GM18498 (cell line): Measurements from ENCODE around the gene CPTP.
A peak's percentile ranks its signal among the peaks of the same experiment; 100 is the strongest.

Experiments used
- ATAC-seq: cut with Tn5 transposase; IDR thresholded peaks from one replicate; pipeline ENCODE4 v1.9.1; 2021; ENCODE audit warnings: mild to moderate bottlenecking, moderate library complexity; ENCODE audit not compliant: unreplicated experiment

Gene CPTP

DNA sequence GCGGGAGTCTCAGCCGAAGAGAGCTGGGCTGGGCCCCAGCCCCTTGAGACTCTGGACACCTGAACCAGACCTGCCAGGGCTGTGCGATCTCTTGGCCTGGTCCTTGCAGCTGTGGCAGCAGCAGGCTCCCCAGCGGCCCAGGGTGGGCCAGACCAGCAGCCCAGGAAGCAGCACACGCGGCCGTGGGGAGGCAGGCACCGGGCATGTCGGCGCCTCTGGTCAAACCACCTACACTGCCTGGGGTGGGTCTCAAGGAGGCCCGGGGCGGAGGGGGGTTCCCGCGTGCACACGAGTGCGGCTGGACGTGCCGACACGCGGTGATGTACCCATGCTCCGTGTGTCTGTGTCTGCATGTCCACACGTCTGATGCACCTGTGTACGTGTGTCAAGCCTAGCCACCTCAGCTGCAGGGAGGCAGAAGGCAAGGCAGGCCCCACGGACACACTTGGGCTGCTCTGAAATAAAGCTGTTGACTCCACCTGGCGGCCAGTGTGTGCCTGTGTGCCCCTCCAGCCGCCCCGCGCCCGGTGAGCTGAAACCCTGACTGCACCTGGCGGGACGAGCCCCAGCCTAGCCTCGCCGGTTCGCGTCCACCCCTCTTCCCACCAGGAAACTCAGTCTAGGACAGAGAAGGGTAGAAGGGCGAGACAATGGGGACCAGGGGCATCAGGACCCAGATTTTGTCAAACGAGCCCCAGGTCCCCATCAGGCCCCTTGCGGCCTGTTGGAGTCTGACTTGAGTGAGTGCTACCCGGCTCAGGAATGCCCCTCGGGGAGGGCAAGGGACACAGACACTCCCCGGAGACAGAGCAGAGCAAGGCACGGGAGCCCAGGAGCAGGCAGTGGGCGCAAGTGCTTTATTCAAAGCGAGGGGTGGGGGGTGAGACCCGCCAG, 32.8 kb upstream of the CPTP start:
- peak; percentile 62 for ATAC-seq

DNA sequence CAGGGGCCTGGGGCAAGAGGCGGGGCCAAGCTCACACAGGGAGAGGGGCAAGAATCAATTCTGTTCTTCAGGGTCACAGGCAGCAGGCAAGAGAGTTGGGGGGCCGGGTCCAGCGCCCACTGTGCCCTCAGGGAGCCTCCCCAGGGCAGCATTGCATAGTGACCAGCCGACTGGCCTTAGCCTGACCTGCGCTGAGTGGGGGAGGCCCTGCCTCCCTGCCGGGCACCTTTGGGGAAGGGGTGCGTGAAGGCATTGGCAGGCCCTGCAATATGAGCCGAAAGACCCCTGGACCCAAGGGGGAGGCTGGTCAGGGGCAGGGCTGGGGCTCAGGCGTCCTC, 32.2 kb upstream of the CPTP start:
- no peak for ATAC-seq

GRCh38 chr1:1292851-1293250, 31.8 kb upstream of the CPTP start:
- ATAC-seq = no peak

DNA sequence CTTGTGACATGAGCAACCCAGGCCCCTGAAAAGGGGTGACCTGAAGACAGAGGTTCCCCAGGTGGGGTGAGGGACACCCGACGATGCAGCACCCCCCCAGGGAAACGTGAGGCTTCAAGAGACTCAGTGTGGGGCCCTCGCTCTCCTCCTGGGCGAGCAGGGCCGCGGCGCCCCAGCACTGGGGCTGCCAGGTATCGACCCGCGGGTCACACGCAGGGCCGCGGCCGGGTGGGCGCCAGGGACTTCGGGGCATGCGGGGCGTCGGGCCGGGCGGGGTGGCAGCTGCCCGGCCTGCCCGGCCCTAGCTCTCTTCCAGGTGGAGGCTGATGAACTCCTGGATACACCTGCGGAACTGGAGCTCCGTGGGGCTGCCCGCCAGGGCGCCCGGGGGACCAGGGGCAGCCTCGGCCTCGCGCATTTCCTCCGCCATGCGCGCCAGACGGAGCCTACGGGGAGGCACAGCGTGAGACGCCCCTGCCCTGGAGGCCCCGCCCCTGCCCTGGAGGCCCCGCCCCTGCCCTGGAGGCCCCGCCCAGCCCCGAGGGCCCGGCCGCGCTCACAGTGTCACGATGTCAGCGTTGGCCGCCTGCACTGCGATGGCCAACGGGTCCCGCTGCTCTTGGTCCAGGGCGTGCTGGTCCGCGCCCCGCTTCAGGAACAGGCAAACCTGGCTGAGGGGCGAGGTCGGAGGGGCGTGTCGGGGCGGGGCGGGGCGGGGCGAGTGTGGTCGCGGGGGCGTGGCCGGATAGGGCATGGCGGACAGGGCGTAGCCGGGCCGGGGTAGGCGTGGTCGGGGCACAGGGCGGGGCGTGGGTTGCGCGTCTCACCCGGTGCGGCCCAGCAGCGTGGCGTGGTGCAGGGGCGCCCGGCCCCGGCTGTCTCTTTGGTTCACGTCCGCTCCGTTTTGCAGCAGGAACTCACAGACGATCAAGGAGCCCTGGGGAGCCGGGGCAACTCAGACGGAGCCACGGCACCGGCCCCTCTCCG, 31.0 kb upstream of the CPTP start:
- no peak for ATAC-seq

DNA sequence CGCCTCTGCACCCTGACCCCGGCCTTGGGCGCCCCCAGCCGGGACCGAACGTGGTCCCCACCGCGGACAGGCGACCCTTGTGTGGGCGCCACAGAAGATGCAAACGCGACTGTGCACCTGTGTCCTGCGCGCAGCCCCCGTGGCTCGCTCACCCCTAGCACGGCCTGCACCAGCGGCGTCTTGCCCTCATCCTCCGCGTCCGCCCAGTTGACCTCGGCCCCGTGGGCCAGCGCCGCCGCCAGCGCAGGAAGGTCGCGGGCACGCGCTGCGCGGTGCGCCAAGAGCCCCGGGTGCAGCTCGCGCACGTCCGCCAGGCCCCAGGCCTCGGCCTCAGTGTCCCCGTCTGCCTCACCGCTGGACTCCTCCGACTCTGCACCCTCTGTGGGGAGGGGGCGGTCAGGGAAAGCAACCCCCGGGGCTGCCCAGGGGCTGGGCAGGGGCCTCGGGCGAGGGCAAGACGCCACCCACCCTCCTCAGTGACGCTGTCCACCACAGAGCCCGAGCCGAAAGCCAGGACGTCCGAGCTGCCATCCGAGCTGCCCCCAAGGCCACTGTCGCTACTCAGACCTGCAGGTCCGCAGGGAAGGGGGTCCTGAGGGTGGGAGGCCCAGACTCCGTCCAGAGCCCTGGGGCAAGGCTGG, 30.2 kb upstream of the CPTP start:
- no peak for ATAC-seq

GRCh38 chr1:1295154-1295923, 29.3 kb upstream of the CPTP start:
- ATAC-seq = no peak

DNA sequence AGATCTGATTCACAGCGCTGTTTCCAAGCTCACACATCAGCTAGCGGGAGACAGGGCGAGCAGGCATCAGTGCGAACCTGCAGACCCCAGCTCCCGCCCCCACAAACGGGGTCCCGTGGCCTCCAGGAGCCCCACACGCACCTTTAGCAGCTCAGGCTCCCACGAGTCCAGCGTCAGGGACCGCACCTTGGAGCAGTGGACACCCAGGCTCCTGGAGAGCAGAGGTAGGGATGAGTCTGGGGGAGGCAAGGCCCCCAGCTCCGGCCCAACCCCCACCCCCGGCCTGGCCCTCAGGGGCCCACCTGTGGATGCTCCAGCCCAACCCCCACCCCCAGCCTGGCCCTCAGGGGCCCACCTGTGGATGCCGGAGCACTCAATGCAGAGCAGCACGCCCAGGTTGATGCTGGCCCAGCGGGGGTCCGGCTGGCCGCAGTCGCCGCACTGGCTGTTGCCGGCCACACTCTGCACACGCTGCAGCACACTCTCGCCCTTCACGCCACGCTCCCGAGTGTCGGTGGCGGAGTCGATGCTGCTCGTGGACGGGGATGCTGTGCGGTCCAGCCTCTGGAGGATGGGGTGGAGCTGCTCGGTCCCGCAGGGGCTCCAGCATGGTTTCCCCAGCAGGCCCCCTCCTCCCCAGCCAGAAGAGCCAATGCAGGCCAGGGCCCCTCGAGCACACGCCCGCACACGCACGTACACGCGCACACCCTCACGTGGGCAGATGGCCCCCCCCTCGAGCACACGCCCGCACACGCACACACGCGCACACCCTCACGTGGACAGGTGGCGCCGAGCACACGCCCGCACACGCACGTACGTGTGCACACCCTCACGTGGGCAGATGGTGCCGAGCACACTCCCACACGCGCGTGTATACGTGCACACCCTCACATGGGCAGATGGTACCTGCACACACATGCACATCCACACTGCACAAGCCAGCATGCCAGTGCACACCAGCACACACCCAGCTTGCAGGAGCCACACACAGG, 28.2 kb upstream of the CPTP start:
- no peak for ATAC-seq

GRCh38 chr1:1297802-1298424, 26.7 kb upstream of the CPTP start:
- ATAC-seq = no peak

- no peak for ATAC-seq
These were observed 25.5 kb upstream of the CPTP start for GRCh38 chr1:1298861-1299685.

GRCh38 chr1:1299686-1300351, 24.8 kb upstream of the CPTP start:
- no peak for ATAC-seq

GRCh38 chr1:1300352-1300739, 24.3 kb upstream of the CPTP start:
- no peak for ATAC-seq

DNA sequence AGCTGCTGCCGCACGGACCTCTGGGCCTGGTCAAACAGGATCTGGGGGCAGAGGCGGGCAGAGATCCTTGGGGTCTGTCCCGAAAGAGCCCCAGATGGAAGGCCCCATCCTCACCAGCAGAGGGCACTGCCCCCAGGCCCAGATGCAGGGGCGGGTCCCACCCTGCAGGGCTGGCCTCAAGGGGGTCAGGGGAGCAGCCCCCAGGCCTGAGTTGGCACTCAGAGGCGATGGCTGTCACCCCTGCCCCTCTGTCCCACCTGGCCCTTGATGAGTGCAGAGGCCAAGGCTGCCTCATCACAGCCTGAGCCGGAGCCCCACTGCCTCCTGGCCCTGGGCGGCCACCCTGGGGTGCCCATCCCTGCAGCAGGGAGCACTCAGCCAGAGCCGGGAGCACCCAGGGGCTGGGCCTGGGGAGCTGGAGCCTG, 22.6 kb upstream of the CPTP start:
- no peak for ATAC-seq

DNA sequence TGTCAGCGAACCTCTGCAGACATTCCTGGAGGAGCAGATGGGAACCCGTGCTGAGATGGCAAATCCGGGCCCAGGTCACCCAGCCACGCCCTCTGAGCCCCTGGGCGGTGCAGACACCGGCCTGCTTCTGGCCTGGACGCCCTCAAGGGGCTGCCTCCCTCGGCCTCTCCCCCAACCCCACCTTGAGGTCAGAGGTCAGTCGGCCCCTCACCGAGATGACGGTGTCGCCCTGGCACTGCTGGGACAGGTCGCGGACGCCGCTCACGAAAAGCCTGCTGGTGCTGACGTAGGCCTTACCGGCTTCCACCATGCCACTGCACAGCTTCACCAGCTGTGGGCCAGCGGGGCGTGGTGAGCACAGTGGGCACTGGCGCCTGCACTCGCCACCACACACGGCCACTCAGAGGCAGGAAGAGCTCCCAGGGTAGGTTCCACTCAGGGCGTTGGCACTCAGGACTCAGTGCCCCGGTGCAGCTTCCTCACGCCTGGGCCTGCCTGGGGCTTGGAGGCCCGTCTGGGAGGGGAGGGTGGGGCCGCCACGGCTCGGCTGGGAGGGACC, 21.6 kb upstream of the CPTP start:
- ATAC-seq = no peak

DNA sequence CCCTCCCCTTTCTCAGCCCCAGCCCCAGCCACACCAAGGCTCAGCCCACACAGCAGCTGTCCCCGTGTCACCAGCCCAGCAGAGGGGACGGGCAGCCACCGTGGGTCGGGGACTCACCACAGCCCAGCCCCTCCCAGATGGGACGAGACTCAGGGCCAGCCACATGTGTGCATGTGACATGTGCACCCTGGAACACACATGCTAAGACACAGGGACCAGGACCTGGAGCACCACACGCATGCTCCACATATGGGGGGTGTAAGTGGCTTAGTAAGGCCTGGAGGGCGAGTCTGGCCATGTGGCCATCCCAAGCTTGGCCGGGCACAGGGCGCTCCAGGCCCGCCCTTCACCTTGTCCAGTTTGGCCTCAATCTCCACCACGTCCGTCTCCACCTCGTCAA, 20.9 kb upstream of the CPTP start:
- no peak for ATAC-seq

DNA sequence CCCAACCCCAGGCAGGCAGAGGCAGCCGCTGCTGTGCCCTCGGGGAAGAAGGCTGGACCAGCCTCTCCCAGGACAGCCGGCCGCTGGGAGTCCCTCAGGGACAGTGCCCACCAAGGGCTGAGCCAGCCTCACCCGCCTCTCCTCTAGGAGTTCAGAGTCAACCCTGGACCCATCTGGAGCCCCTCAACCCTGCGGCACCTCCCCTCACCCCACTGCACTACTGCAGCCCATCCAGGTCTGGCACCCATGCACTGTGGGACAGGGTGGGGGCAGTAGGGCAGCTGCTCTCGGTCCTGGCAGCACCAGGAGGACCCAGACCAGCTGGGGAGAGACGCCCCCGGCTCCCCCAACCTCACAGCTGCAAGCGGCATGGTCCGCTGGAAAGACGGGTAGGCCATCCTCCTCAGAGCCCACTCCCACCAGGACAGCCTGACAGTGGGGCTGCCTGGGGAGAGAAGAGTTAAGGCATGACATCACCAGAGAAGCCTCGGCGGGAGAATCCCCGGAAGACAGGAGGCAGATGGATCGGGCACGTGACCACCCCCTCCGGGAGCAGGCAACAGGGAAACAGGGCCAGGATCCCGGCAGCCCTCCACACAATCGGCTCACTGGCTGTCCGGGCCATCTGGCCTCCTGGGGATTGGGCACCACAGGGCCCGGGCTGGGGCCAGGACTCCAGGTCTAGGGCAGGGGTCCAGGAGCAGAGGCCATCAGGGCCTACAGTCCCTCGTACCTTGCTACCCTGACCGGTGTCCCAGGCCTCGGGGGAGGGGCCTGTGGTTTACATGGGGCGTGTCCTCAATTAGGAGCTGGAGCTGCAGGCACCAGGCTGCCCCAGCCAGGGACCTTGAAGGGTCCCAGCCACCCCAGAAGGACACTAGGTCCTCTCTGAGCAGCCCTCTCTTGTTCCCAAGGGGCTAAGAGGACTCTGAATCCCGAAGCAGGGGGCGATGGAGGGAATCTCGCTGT, 20.0 kb upstream of the CPTP start:
- ATAC-seq = no peak
